K562 (cell line): ENCODE measurements around the gene DLGAP1. TPM values are rescaled to one million over a fixed set of nuclear protein-coding genes. Genes with fewer than 3 reads are reported as not detected.

ENCODE experiments used
- ATAC-seq: fragments of 200-7000 bp; cut with Tn5 transposase; 3 replicates; pipeline ENCODE4 v1.9.1; 2020; ENCODE audit warnings: moderate library complexity
- BruUV-seq: library from RNA; stranded (reverse); fragments of 400-500 nt; replicated peaks from 2 replicates; lab custom pipeline; 2021; lab: Mats Ljungman, UMichigan
- CTCF ChIA-PET: fragments of 300-600 bp; formaldehyde crosslinking; extraction: SDS; loops from one replicate; lab custom pipeline; 2021; ENCODE audit warnings: low intra/inter-chr PET ratio; lab: Yijun Ruan, JAX
- POLR2A ChIA-PET: fragments of 300-600, 350-650 bp; sonication (Branson Sonifier 250); formaldehyde crosslinking; extraction: SDS; loops from one replicate; lab custom pipeline; 2021; ENCODE audit warnings: antibody characterized with exemption, inconsistent platforms; lab: Yijun Ruan, JAX
- DNase-seq, 4 experiments: peaks; one replicate each; pipeline versions ENCODE4 v3.0.0 to v3.0.0-alpha.2; 2011 to 2018; ENCODE audit warnings: low spot score in 3 of 4, mixed read lengths in 3 of 4; ENCODE audit errors: extremely low read depth in 1 of 4
- FAIRE-seq: peaks from 2 replicates; lab custom pipeline; 2011; peaks lifted over from hg19 to GRCh38; lab: Jason Lieb, UNC
- H2AFZ ChIP-seq: 2 replicates; pipeline ENCODE4 v1.6.0; 2011; ENCODE audit warnings: low read depth, low read length, control low read depth, inconsistent platforms
- H3K27ac ChIP-seq: fragments of 200-600 bp; 3 replicates; pipeline ENCODE4 v1.8.0; 2011; ENCODE audit warnings: low read depth, mild to moderate bottlenecking, control low read depth, inconsistent platforms, low read length, moderate library complexity, mixed read lengths; ENCODE audit errors: extremely low read depth
- H3K27me3 ChIP-seq, 2 experiments: fragments of 300-600 bp in 1 of 2; 2 replicates in 1 of 2; 3 replicates in 1 of 2; pipeline versions ENCODE4 v1.6.0 to v1.8.0; 2011; ENCODE audit warnings: inconsistent platforms in 2 of 2, low read length in 2 of 2, mild to moderate bottlenecking in 1 of 2, mixed read lengths in 1 of 2, moderate library complexity in 1 of 2; ENCODE audit not compliant: control insufficient read depth in 2 of 2, insufficient read depth in 2 of 2
- H3K36me3 ChIP-seq: fragments of 300-600 bp; 3 replicates; pipeline ENCODE4 v1.8.0; 2011; ENCODE audit warnings: mild to moderate bottlenecking, low read length, inconsistent platforms; ENCODE audit not compliant: control insufficient read depth, insufficient read depth
- H3K4me1 ChIP-seq, 2 experiments: fragments of 200-600 bp in 1 of 2; replicated peaks in 1 of 2; 2 replicates in 1 of 2; 3 replicates in 1 of 2; pipeline versions ENCODE4 v1.5.1 to v1.8.0; 2011; ENCODE audit warnings: inconsistent platforms in 2 of 2, low read length in 2 of 2, mild to moderate bottlenecking in 1 of 2, mixed read lengths in 1 of 2, moderate library complexity in 1 of 2; ENCODE audit not compliant: control insufficient read depth in 2 of 2, insufficient read depth in 2 of 2
- H3K4me2 ChIP-seq: 2 replicates; pipeline ENCODE4 v1.6.1; 2011; ENCODE audit warnings: low read length, control low read depth, inconsistent platforms, mixed read lengths; ENCODE audit not compliant: insufficient read depth
- H3K4me3 ChIP-seq: fragments of 200-600 bp; sonication (generic), shearing (Covaris generic); 2 replicates; pipeline ENCODE4 v1.5.1; 2016; ENCODE audit warnings: control low read depth, inconsistent platforms
- H3K79me2 ChIP-seq: fragments of 200-600 bp; 3 replicates; pipeline ENCODE4 v1.8.0; 2011; ENCODE audit warnings: low read length, inconsistent platforms; ENCODE audit not compliant: control insufficient read depth, insufficient read depth
- H3K9ac ChIP-seq, 2 experiments: 2 replicates each; pipeline versions ENCODE4 v1.6.0 to v1.6.1; 2011; ENCODE audit warnings: low read depth in 2 of 2, low read length in 2 of 2, control low read depth in 1 of 2, inconsistent platforms in 1 of 2, mild to moderate bottlenecking in 1 of 2, mixed read lengths in 1 of 2; ENCODE audit not compliant: insufficient read depth in 1 of 2
- H3K9me1 ChIP-seq: one replicate; pipeline ENCODE4 v1.6.0; 2011; ENCODE audit warnings: inconsistent platforms, mild to moderate bottlenecking, low read length, moderate library complexity; ENCODE audit not compliant: control insufficient read depth, insufficient read depth
- H3K9me3 ChIP-seq: replicated peaks from 2 replicates; pipeline ENCODE4 v1.5.1; 2011; ENCODE audit warnings: low read depth, low read length, inconsistent platforms; ENCODE audit not compliant: control insufficient read depth, insufficient read depth
- H4K20me1 ChIP-seq: replicated peaks from 2 replicates; pipeline ENCODE4 v1.6.1; 2011; ENCODE audit warnings: low read length, inconsistent platforms, mixed read lengths; ENCODE audit not compliant: control insufficient read depth, insufficient read depth
- EP300 ChIP-seq: IDR thresholded peaks from 2 replicates; pipeline ENCODE4 v1.6.1; 2012; ENCODE audit warnings: low read length, improper control_type of control experiment
- FOXM1 ChIP-seq, 2 experiments: fragments of 450-650 bp in 1 of 2; sonication (generic) in 1 of 2; formaldehyde crosslinking in 1 of 2; IDR thresholded peaks; 2 replicates each; pipeline versions ENCODE4 v1.6.1 to v1.9.0; 2017 to 2022; ENCODE audit warnings: low read depth in 2 of 2, mild to moderate bottlenecking in 2 of 2, missing genetic modification reagents in 1 of 2, moderate library complexity in 1 of 2
- ILK ChIP-seq: fragments of 450-650 bp; IDR thresholded peaks from 2 replicates; pipeline ENCODE4 v1.6.1; 2016; ENCODE audit warnings: missing genetic modification characterization, low read depth, mild to moderate bottlenecking, missing compliant biosample characterization, moderate library complexity, borderline replicate concordance
- KAT2B ChIP-seq: IDR thresholded peaks from one replicate; pipeline ENCODE4 v1.6.1; 2012; ENCODE audit warnings: low read depth, mild to moderate bottlenecking, control low read depth, inconsistent platforms, low read length, moderate library complexity
- POLR2A ChIP-seq: fragments of 450-650 bp; conservative IDR thresholded peaks from 2 replicates; pipeline ENCODE4 v1.6.1; 2016
- RB1 ChIP-seq: fragments of 450-650 bp; IDR thresholded peaks from 2 replicates; pipeline ENCODE4 v1.6.1; 2017; ENCODE audit warnings: low read depth, mild to moderate bottlenecking
- SAFB2 ChIP-seq: fragments of 200-400 bp; formaldehyde crosslinking; IDR thresholded peaks from 2 replicates; pipeline ENCODE4 v1.6.1; 2018; ENCODE audit warnings: borderline replicate concordance, low read length, low read depth, moderate library complexity; ENCODE audit not compliant: severe bottlenecking
- SUPT5H ChIP-seq: fragments of 450-650 bp; IDR thresholded peaks from 2 replicates; pipeline ENCODE4 v1.6.1; 2016
- WGBS: fragments of 100-300 bp; shearing (Covaris generic); methylation state at CpG from one replicate; pipeline ENCODE4 v1.1.6; 2016; ENCODE audit warnings: low coverage, mixed read lengths; ENCODE audit not compliant: insufficient coverage; ENCODE audit errors: missing lambda C conversion rate; 5-methylcytosine and 5-hydroxymethylcytosine counted together
- in situ Hi-C: fragments of 300-500 bp; cut with MboI; formaldehyde crosslinking; loops from 4 replicates; pipeline ENCODE4 v1.15.0; 2018; ENCODE audit warnings: inconsistent platforms, mixed read lengths
- intact Hi-C: fragments of 100-400 bp; cut with micrococcal nuclease; formaldehyde crosslinking; loops from 2 replicates; pipeline ENCODE4 v1.14.2; 2022
- polyA plus RNA-seq, 8 experiments: library from polyadenylated mRNA; depleted of rRNA in 4 of 8; stranded (reverse) in 5 of 8; unstranded in 3 of 8; fragments of >200 nt; fragmentation: Nextera tagmentation in 2 of 8; fragmentation: Illumina TruSeq in 1 of 8; extraction: Ambion mirVana in 2 of 8; extraction: Trizol in 1 of 8; gene quantifications; 2 replicates each; pipeline versions ENCODE4 v1.2.1 to v1.2.3, GENCODE V29; 2011 to 2014; ENCODE audit warnings: inconsistent platforms in 1 of 8, missing spikeins in 1 of 8
- total RNA-seq, 7 experiments: library from RNA; depleted of rRNA in 6 of 7; stranded (reverse); fragments of >200 nt in 6 of 7; fragmentation: Illumina TruSeq in 2 of 7; extraction: Trizol in 2 of 7; gene quantifications; 2 replicates each; pipeline versions ENCODE4 v1.2.1 to v1.2.3, GENCODE V29; 2011 to 2021; ENCODE audit warnings: low replicate concordance in 1 of 7
- TF ChIP-seq, protein P1 (sequence below): fragments of 450-650 bp; IDR thresholded peaks from 2 replicates; pipeline ENCODE4 v1.7.0; 2016; ENCODE audit warnings: borderline replicate concordance
- TF ChIP-seq, protein P2 (sequence below): sonication (generic); formaldehyde crosslinking; IDR thresholded peaks from 2 replicates; pipeline ENCODE4 v1.9.0; 2022; ENCODE audit warnings: mild to moderate bottlenecking, missing genetic modification reagents

The DLGAP1 gene
- total and polyA plus RNA-seq, 9 of the 15 experiments (the other 6 are each of a cell fraction or from before 2014, with no cell fraction given) = 0.04 to 0.22 (median 0.08) TPM

DNA sequence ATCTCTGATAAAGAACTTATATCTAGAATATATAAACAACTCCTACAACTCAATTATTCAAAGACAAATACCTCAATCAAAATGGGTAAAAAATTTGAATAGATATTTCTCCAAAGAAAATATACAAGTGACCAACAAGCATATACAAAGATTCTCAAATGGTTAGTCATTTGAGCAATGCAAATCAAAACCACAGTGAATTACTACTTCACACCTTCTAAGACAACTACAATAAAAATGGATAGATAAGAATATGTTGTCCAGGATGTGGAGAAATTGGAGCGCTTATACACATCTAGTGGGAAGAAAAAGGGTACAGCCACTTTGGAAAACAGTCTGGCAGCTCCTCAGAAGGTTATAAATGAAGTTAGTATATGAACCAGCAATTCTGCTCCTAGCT, 672.2 kb downstream of the DLGAP1 start:
- intact Hi-C loops (no loop called here), in situ Hi-C loops (no loop called here)
- no TSS peak for BruUV-seq
- no peak overlapping the region for H3K9ac ChIP-seq
- no peaks in the 10 kb centered on the region for H3K4me1 ChIP-seq
- H3K9me3 ChIP-seq = no peaks in the 10 kb centered on the region
- WGBS = 0% methylated on average over 1 of the region's 1 CpG
- ATAC-seq (no peak), DNase-seq (no peak), FAIRE-seq (no peak)
- TF ChIP-seq, protein P1, sequence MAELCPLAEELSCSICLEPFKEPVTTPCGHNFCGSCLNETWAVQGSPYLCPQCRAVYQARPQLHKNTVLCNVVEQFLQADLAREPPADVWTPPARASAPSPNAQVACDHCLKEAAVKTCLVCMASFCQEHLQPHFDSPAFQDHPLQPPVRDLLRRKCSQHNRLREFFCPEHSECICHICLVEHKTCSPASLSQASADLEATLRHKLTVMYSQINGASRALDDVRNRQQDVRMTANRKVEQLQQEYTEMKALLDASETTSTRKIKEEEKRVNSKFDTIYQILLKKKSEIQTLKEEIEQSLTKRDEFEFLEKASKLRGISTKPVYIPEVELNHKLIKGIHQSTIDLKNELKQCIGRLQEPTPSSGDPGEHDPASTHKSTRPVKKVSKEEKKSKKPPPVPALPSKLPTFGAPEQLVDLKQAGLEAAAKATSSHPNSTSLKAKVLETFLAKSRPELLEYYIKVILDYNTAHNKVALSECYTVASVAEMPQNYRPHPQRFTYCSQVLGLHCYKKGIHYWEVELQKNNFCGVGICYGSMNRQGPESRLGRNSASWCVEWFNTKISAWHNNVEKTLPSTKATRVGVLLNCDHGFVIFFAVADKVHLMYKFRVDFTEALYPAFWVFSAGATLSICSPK = no peak
- TF ChIP-seq ILK = no peak
- TF ChIP-seq, protein P2, sequence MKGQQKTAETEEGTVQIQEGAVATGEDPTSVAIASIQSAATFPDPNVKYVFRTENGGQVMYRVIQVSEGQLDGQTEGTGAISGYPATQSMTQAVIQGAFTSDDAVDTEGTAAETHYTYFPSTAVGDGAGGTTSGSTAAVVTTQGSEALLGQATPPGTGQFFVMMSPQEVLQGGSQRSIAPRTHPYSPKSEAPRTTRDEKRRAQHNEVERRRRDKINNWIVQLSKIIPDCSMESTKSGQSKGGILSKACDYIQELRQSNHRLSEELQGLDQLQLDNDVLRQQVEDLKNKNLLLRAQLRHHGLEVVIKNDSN (CRISPR knock-in tag) = no peak
- TF ChIP-seq EP300 = no peak
- no peak for TF ChIP-seq FOXM1 (IDR thresholded peaks at IDR 0.05; ENCODE audit: low read depth)
- no peak for TF ChIP-seq FOXM1 (CRISPR knock-in tag; IDR thresholded peaks at IDR 0.05; ENCODE audit: low read depth)
- no peak for TF ChIP-seq RB1
- TF ChIP-seq SAFB2 = no peak
- no peak for TF ChIP-seq POLR2A
- TF ChIP-seq KAT2B = no peak
- TF ChIP-seq SUPT5H = no peak
- ChIA-PET POLR2A (no interaction called here), CTCF (no interaction called here)
- no peaks in the 10 kb centered on the region for H3K9me1 ChIP-seq
- H3K4me3 ChIP-seq = no peak overlapping the region
- peaks cover 20 to 34% of the 10 kb centered on the region in 2 experiments for H3K27me3 ChIP-seq
- no peak overlapping the region for H2AFZ ChIP-seq
- H3K27ac ChIP-seq = no peak overlapping the region
- H3K36me3 ChIP-seq = no peaks in the 10 kb centered on the region
- H3K79me2 ChIP-seq = no peaks in the 10 kb centered on the region
- H3K4me2 ChIP-seq = no peak overlapping the region
- no peaks in the 10 kb centered on the region for H4K20me1 ChIP-seq
